Fibroblast of pulmonary artery (primary cell): ENCODE data around the gene CHN2.

Experiments
- DNase-seq: peaks from one replicate; pipeline ENCODE4 v3.0.0-alpha.2; 2010; ENCODE audit warnings: low read depth
- H3K4me3 ChIP-seq: replicated peaks from 2 replicates; pipeline ENCODE4 v1.5.1; 2011; ENCODE audit warnings: low read depth, mild to moderate bottlenecking, control low read depth, low read length, moderate library complexity
- TF ChIP-seq, protein P1 (sequence below): IDR thresholded peaks from 2 replicates; pipeline ENCODE4 v1.5.1; 2011; ENCODE audit warnings: mild to moderate bottlenecking, control low read depth, low read length, inconsistent platforms; ENCODE audit errors: missing control alignments

Gene CHN2

DNA sequence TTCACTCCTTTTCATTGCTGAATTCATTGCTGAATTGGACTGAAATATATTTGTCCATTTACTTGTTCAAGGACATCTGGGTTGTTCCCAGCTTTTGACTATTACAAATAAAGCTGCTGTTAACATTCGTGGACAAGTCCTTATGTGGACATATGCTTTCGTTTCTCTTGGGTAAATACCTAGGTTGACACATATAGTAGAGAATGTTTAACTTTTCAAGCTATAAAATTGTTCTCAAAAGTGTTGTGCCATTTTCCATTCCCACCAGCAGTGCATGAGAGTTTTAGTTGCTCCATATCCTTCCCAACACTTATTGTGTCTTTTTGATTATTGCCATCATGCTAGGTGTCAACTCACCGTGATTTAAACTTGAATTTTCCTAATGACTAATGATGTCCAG lies 30.7 kb upstream of the CHN2 start:
- TF ChIP-seq, protein P1, sequence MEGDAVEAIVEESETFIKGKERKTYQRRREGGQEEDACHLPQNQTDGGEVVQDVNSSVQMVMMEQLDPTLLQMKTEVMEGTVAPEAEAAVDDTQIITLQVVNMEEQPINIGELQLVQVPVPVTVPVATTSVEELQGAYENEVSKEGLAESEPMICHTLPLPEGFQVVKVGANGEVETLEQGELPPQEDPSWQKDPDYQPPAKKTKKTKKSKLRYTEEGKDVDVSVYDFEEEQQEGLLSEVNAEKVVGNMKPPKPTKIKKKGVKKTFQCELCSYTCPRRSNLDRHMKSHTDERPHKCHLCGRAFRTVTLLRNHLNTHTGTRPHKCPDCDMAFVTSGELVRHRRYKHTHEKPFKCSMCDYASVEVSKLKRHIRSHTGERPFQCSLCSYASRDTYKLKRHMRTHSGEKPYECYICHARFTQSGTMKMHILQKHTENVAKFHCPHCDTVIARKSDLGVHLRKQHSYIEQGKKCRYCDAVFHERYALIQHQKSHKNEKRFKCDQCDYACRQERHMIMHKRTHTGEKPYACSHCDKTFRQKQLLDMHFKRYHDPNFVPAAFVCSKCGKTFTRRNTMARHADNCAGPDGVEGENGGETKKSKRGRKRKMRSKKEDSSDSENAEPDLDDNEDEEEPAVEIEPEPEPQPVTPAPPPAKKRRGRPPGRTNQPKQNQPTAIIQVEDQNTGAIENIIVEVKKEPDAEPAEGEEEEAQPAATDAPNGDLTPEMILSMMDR: no peak
- H3K4me3 ChIP-seq: no peak overlapping the region
- no peak for DNase-seq

DNA sequence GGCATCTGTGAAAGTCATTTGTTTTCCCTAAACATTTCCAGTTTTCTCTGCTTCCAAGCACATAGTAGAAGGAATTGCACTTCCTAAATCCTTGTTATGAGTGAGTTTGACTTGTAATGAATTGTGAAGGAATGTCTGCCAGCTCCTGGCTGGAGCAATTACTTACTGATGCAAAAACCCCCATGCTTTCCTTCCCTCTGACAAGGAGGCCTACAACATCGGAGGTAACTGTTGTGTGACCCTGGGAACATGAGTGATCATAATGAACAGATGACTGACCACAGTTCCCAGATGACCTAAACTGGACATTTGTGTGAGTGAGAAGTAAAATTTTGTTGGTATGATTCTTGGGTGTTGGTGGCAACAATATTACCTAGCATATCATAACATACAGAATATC lies 26.9 kb upstream of the CHN2 start:
- no peak overlapping the region for H3K4me3 ChIP-seq
- DNase-seq: no peak
- TF ChIP-seq, protein P1: no peak

DNA sequence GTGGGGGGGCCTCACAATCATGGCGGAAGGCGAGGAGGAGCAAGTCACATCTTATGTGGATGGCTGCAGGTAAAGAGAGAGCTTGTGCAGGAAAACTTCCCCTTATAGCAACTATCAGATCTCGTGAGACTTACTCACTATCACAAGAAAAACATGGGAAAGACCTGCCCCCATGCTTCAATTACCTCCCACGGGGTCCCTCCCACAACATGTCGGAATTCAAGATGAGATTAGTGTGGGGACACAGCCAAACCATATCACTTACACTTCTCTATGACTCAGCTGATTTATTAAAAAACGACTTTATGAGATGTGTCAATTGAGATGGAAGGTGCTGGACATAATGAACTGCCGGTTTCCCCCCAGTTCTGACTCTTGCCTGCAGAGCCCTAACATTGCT lies 23.8 kb upstream of the CHN2 start:
- DNase-seq: no peak
- TF ChIP-seq, protein P1: no peak
- H3K4me3 ChIP-seq: no peak overlapping the region

DNA sequence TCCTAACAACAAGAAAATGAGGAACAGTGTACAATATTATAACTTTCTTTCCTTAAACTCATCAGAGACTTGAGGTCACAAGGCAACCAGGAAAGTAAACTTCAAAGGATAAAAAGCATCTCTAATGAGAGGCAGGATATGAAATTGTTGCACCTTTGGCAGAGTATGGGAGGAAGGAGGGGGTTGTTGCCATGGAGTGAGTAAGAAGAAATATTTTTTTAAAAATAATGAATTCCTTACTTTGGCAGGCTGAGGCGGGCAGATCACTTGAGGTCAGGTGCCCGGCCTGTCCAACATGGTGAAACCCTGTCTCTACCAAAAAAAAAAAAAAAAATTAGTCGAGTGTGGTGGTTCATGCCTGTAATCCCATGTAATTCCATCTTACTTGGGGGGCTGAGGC lies 21.1 kb upstream of the CHN2 start:
- no peak for DNase-seq
- TF ChIP-seq, protein P1: no peak
- no peak overlapping the region for H3K4me3 ChIP-seq

DNA sequence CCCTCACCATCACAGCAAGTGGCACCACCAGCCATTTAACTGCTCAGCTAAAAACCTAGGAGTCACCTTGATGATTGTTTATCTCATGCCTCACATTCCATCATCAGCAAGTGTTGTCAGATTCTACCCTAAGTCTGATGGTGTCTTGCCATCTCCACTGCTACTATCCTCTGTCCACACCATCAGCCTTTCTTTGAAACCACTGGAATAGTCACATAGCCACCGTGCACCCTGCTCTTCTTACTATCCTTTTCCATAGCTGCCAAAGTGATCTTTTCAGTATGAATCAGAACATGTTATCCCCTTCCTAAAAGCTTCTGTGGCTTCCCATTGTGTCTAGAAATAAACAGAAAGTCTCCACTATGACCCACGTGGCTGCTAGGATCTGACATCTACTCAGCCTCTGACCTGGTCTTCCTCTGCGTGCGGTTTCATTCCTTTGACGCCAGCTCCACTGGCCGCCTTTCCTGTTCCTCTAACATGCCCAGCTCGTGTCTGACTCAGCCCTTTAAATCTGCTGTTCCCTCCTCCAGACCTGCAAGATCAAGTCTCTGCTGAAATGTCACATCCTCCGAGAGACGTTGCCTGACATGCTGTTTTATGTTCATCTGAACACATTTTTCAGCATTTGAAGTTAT lies 16.5 kb upstream of the CHN2 start:
- peak; percentile 67 for DNase-seq
- H3K4me3 ChIP-seq: no peak overlapping the region

DNA sequence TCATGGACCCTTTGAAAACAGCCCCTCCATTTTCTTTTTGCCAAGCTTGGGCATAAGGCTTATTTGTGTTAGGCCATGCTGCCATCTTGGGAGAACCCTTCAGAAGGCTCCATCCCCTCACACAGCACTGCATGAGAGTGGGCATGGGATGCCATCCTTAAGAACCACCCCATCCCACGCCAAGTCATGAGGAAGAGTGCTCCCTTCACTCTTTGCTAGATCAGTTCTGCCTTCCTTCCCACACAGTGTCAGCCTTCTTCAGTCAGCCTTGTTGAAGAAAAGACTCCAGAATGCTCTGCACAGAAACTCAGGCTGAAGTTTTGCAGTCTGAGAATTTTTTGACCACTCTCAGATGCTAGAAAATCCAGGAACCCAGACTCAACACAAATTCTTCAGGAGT lies 15.5 kb upstream of the CHN2 start:
- TF ChIP-seq, protein P1: no peak
- no peak for DNase-seq
- H3K4me3 ChIP-seq: no peak overlapping the region

More for the DNA sequence above, 16.5 kb upstream of the CHN2 start:
- TF ChIP-seq, protein P1: no peak

DNA sequence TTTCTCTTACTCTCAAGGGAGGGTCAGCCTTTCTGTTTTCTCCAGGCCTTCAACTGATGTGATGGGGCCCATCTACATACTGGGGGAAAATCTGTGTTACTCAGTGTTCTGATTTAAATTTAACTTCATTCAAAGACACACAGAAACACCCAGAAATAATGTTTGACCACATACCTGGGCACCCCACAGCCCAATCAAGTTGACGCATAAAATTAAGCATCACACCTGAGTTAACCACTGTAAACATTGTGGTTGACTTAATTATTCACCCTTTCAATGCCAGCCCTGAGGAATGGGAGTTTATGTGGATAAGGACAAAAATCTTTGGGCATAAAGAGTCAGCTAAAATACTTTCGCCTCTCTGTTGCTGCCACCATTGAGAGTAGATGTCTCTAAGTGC lies 10.0 kb upstream of the CHN2 start:
- TF ChIP-seq, protein P1: no peak
- H3K4me3 ChIP-seq: no peak overlapping the region
- no peak for DNase-seq
